Epithelial cell of prostate (primary cell): Measurements from ENCODE around the gene COL4A1.

Experiments used
- DNase-seq: peaks from one replicate; pipeline ENCODE4 v3.0.0-alpha.2; 2011; ENCODE audit warnings: low read depth, low spot score
- H3K27ac ChIP-seq: fragments of 450-650 bp; 2 replicates; pipeline ENCODE4 v1.5.1; 2017; ENCODE audit warnings: mild to moderate bottlenecking

The COL4A1 gene

DNA sequence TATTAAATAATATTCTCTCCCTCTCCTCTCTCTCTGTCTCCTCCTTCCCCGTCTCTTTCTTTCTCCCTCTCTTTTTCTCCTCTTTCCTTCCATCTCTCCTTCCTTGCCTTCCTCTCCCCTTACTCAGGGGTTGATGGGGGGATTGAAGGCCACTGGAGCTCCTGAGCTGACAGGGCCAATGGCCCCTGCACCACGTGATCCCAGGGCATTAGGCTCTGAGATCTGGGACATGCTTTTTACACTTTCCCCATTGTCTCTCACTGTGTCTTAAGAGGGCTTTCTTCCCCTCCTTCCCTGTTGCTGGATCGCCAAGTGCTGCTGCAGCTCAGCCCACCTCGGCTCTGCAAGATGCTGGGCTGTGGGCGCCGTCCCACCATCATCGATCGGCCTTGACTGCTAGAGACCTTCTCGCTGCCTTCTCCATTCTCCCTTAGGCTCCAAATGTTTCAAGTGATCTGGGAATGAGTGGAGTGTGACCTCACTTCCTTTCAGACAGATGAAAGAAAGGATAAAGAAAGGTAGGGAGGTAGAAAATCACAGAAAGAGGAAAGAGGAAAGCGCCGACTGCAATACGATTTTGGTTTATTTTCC, 42.2 kb downstream of the COL4A1 start:
- no peak overlapping the region for H3K27ac ChIP-seq
- DNase-seq, result no peak

DNA sequence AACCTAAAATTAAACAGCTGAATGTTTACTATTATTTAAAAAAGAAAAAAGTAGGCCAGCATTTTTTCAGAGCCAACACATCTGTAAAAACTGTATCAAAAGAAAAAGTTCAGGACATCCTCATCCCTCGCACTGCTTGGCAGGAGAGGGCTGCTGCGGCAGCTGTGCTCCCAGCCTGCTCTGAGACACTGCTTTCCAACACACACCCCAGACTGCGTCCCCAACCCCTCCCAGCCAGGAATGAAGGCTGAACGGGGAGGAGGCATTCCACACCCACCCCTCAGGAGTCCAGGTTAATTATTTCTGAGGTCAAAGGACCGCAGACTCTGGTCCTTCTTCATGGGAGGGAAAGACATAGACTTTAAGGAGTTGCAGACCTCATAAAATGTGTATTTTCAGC, 43.1 kb downstream of the COL4A1 start:
- DNase-seq, result no peak
- H3K27ac ChIP-seq, result no peak overlapping the region

DNA sequence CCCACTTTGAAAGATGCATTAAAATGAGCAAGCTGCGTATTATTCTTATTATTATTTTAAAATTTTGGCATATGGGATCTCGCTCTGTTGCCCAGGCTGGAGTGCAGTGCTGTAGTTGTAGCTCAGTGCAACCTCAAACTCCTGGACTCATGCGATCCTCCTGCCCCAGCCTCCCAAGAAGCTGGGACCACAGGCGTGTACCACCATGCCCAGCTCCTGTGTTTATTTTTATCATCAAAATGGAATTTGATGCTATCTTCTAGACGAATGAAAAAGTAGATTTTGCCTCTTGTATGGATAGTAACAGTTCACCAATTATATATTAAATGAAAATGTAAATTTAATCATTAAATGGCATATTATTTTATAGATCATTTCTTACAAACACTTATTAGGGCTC, 43.6 kb downstream of the COL4A1 start:
- no peak for DNase-seq
- H3K27ac ChIP-seq, result no peak overlapping the region

DNA sequence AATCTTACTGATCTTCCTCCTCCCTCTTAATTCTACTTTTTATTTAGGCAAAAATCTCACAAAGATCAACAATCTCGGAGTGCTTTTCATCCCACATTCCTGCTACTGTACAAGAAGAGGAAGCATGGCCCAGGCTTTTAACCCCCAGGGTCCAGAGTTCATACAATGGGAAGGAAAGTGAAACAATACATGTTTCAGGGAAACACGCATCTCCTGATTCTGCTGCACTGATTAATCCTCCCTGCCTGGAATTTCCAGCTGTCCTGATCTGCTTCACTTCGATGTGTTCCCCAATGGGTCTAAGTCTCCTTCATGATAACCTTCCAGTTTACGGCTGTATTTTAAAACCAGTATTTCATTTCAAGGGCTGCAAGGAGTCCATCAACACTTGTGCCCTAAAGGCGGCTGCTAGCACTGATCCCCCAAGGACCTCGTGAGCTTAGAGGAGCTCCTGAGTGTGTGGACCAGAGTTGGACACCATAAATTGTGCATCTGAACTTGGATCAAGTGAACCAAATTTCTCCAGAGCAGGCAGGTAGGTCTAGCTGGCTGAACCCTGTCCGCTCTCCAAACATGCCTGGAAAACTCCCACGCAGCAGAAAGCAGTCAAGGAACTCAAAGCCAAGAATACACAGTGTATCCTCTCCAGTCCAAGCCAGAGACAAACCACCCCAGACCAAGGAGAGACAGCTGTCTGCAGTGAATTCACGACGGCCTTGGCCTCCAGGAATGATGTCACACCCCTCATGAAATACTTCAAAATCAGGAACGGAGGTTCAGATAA, 44.3 kb downstream of the COL4A1 start:
- H3K27ac ChIP-seq, result no peak overlapping the region
- no peak for DNase-seq

DNA sequence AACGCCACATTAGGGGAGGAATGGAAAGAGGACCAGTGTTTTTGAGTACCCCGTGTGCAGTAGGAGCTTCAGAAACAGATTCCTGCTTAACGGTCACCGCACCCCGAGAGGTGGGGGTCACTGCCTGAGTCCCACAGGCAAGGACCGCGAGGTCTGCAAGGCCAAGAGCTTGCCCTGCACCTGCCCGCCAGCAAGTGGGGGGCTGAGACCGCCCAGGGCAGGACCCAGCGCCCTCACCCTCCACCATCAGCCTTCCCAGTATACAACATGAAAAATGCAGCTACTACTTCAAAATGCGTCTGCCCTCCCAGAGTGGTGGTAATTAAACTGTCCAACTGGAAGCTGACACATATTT, 44.9 kb downstream of the COL4A1 start:
- no peak overlapping the region for H3K27ac ChIP-seq
- DNase-seq, result no peak

DNA sequence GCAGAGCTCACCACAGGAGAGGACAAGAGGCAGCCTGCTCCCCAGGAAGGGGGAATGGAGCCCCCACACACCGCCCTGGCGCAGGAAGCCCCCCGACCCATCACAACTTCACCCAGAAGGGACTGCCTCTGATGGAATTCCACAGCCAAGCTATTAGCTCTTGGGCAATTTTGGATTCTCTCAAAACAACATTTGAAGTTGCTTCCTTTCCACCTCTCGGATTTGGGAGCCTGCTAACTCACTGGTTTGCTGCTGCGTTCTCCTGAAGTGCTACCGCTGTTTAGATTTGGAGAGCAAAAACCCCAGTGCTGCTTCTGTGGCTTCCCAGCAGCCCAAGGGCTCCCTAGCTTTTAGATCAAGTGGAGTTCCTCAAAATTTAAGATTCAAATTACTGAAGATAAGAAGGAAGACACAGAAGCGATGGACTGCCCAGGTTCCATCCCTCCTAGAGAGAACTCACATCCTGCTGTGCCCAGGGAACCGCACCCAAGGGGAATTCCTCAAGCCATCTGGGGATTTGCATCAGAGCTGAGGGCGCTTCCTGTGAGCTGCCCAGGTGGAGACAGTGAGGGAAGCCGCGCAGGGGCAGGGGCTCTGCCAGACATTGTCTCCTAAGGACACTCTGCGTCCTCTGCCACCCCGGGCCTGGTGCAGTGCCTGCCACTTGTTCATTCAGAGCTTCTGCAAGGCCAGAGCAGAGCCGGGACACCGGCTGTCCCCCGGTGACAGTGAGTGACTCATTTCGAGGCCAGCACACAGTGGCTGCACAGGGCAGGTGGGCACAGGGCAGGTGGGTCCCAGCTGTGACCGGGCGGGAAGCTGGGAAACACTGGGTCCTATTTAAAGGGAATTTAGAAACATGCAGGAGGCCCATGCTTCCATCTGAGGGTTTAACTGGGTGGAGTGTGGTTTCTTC, 45.5 kb downstream of the COL4A1 start:
- DNase-seq, result no peak
- no peak overlapping the region for H3K27ac ChIP-seq

DNA sequence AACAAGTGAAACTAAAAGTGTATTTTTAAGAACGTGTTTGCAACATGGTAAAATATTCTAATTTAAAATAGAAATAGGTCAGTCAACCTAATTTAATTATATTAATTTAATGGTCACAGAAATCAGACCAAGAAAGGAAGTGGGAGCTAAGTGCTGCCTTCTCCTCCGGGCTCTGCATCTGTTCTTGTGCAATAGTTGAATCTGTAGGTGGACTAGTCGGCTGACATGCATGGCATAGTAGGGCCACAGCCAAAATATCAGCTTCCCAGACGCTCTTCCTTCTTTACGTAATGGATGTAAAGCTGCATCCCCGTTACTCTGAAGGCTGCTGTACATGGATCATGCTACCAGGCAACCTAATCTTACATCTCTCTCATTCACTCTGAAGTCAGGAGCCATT, 47.3 kb downstream of the COL4A1 start:
- H3K27ac ChIP-seq, result peak overlapping the region; percentile 23
- no peak for DNase-seq

DNA sequence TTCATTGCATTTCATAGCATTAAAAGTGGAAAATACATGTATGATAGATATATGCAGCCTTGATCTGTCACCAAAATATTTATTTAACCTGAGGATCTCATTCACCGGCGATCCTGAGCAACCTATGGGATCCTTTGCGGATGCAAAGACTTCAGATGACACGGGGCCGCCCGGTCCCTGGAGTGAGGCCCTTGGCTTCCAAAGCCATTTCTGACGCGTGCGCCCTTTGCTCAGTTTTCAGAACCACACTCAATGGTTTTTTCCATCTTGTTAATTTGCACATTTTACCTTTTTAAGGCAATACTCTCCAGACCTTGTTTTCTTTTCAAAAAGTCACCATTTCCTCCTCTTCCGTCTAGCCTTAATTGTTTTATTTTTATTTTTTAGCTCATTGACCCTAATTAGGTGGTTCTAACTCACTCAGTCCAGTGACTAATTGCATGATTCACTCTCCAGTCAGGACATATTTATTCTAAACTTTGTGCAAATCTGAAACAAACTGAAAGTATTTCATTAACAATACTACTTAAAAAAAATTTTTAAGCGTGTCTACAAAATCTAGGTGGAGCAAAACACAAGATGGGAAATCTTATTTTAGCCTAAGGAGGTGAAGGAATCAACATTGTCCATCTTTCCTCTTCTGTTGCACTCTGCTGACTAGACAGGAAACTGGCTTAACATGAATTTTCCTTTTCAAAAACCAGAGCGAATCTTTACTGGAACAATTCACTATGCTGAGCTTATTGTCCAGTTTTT, 47.9 kb downstream of the COL4A1 start:
- no peak for DNase-seq
- peak overlapping the region; percentile 23 for H3K27ac ChIP-seq

DNA sequence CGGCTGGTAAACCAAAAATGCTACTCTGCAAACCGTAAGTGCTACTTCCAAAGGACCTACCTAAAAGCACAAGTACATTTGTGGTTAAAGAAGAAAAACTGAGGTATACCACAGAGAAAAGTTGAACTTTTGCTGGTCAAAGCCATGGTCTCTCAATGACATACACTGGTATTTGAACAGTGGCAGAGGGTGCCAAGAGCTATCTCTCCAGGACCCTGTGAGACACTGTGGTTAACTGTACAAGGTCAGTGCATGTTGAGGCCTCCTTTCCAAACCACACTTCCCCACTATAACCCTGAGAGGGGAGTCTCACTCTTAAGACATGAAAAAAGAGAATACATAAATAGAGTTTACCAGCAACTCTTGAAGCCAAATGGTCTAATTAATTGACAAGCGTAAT, 49.5 kb downstream of the COL4A1 start:
- no peak for DNase-seq
- H3K27ac ChIP-seq, result no peak overlapping the region

DNA sequence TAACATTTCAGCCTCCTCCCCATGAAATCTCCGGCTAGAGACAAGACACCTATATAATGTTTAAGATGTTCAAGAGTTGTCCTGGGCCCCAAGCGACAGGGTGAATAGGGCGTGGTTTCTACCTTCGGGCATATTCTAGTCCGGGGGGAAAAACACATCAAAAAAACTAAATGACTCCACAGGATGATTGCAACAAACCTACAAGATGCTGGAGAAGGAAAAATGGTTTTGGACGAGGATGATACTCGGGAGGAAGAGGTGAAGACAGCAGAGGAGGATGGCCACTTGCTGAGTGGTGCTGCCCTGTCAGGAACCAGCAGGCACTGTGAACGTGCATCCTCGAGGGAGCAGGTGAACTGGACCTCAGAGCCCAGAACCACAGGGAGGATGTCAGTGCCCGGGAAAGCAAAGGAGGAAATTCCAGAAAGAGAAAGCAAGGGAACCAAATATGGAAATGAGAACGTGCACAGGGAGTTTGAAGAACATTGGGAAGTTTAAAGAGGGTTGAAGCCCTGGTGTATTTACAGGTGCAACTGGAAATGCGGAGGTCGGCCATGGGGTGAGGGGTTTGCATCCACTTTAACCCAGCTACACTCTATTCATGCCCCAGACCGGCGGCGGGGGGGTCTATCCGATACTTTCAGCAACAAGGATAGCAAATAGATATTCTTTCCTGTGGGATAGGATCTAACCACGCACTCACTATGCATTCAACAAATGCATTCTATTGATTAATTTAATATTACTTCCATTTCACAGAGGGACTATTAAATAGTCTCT, 50.6 kb downstream of the COL4A1 start:
- no peak for DNase-seq
- no peak overlapping the region for H3K27ac ChIP-seq

DNA sequence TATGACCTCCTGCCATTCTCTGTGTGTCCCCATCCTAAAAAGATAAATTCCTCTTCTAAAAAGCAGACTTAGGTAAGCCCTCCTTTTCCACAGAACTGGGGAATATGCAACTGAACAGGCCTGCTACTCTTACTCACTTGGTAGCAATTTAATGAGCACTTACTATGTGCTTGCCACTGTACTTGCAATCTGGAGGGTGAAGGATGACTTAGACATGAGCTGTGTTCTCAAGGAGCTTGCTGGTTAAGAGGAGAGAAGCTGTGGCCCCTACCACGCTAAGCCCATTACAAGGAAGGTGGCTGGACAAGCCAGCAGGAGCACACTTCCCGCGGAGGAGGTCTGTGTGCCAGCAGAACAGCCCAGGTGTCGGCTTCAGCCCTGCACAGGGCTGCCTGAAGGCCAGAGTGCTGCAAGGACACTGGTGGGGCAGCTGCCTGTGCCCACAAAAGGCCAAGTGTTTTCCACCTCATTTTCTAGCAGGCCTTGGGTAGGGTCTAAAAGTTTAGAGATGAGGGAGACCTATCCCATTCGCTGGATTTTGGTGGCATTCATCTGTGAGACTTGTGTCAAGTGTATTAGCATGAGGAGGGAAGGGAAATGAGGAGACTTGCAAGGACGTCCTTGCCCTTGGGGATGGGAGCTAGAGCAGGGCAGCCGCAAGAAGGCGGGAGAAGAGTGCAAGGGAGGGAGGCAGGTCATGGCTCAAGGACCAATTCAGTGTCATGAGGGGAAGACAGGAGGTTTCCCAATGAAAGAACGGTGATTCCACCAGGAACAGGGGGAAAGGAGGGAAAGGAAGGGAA, 52.0 kb downstream of the COL4A1 start:
- H3K27ac ChIP-seq, result no peak overlapping the region
- DNase-seq, result no peak

DNA sequence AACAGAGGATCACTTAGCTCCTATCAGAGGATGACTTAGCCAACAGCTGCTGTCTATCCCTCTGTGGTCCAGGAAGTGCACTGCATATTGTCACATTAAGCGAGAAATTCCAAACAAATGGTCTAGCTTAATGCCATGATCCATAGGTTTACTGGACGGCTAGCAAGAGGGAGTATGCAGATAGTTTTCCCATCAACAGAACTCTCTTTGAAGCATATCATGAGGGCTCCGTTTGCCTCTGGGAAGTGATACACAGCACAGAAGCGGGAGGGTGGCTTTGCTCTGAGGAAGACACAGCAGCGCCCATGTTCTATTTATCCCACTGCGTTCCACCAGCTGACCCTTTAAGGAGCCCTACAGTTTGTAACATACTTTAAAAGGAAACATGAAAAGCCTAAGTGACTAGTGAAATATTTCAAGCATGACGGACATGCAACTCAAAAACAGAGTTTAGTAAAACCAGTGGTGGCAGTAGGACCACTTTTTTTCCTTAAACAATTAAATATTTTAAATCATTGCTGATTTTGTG, 52.7 kb downstream of the COL4A1 start:
- no peak for DNase-seq
- H3K27ac ChIP-seq, result no peak overlapping the region

DNA sequence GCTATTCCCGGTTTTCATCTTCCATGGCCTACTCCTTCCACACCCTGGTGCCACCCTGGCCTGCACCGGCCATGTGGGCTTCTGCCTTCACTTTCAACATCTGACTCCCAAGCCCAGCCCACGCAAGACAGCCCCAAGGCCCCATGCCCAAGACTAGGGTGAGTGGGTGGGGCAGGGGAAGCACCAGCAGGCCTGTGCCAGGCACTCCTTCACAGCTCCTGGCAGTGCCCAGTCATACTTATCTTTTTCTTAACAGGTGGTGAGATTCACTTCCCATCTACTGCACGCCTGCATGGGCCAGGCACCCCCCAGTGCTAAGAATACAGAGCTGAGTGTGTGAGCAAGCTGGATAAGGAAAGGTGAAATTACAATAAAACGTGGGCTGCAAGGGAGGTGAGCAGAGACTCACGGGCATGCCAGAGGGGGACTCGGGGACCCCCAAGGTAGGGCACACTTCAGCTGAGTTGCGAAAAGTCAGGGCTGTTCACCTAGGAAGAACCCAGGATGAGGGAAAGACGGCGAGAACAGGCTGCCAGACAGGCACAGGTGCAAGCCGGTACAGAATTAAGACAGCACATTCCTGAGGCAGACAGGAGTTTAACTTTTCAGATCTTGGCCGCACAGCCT, 55.7 kb downstream of the COL4A1 start:
- no peak overlapping the region for H3K27ac ChIP-seq
- DNase-seq, result no peak

DNA sequence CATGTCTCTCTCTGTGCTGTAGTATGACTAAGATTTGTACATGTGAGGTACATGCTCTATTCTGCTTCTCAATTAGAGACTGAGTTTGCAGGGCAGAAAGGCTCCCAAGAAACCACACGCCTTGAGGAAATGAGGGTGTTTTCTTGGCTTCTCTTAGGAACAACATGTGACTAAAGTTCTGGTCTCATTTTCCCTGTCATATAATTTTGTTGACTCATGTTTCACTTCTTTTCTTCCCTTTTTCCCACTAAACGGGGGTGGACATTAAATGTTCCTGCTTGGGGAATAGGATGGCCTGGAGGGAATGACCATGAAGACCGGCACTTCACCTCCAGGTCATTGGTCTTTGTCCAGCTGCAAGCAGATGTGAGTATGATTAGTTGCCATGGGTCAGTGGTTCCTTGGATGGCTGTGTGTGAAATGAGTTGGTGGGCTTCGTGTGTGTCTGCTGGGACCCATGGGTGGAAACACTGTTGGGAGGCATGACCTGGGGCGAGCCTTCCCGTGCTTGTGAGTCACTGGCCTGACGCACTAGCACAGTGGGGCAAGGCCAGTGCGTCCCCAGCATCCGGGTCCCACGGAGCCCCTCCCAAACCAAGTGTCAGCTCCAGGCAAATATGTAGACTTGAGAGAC, 56.6 kb downstream of the COL4A1 start:
- H3K27ac ChIP-seq, result no peak overlapping the region
- no peak for DNase-seq

DNA sequence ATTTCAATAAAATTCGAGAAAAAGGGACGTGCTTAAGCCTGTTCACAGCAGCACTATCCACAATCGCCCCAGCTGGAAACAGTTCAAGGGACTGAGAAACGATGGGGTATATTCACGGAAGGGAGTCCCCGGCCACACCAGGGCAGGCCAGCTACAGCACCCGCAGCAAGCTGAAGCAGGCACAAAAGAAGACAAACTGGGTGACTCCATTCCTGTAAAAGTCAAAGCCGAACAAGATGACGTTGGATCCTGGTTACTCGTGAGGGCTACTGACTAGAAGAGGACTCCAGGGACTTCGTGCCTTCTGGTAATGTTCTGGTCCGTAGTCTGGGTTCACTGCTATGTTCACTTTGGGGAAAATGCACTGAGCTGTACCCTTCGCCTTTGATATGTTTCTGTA, 57.6 kb downstream of the COL4A1 start:
- H3K27ac ChIP-seq, result no peak overlapping the region
- DNase-seq, result no peak

DNA sequence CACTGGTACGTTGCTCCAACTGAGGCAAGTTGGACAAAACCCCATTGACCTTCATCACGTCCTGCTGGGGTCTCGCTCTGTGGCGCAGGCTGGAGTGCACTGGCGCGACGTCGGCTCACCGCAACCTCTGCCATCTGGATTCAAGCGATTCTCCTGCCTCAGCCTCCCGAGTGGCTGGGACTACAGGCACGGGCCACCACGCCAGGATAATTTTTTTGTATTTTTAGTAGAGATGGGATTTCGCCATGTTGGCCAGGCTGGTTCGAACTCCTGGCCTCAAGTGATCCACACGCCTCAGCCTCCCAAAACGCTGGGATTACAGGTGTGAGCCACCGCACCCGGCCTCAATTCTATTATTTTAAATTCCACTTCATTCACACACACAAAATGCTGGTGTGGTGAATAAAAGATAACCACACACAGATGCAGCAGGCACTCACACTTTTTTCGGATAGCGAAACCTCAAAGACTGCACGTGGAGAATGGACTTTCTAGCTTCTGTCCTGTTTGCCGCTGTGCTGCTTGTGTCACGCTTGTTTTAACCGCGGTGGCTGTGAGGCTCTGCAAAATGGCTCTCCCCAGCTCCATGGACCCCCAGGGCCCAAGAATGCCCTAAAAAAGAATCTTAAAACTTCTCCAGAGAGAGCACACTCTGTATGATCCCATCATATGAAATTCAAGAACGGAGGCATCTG, 58.4 kb downstream of the COL4A1 start:
- no peak for DNase-seq
- H3K27ac ChIP-seq, result no peak overlapping the region

DNA sequence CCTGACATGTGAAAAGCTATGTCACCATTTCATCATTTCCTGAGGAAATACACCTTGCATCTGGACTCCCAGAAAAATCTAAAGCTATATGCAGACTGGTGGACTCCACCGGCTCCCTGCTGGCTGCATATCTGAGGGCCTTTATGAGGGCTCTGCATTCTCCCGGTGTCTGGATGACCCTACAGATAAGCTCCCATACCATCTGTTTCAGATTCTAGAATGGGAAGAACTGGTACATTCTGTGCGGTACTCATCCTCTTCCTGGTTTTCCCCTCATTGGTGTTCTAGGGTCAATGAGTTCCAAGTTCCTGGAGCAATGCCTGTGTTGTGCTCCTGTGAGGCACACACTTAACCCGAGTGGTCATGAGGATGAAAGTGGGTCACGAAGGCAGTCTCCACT, 60.4 kb downstream of the COL4A1 start:
- no peak overlapping the region for H3K27ac ChIP-seq

More for the DNA sequence above, 60.4 kb downstream of the COL4A1 start:
- DNase-seq, result no peak
